ENCODE data around the gene EP300. TPM values are rescaled to one million over a fixed set of nuclear protein-coding genes. Genes with fewer than 3 reads are reported as not detected.

Gene EP300
- total RNA-seq, 1 experiment from 2014 or later, result 17.8 TPM

- TF ChIP-seq EZH2 (IDR thresholded peaks at IDR 0.05; ENCODE audit: low read length, unreplicated experiment) (no peak), CTCF (conservative IDR thresholded peaks at IDR 0.05; ENCODE audit: low read depth, low read length) (no peak), EZH2phosphoT487 (IDR thresholded peaks at IDR 0.05; ENCODE audit: borderline replicate concordance, low read length) (no peak)
- Histone ChIP-seq H3K36me3 (ENCODE audit: low read depth, low read length) (peaks cover 68% of the 10 kb centered on the region), H3K9me3 (ENCODE audit: low read length) (no peaks in the 10 kb centered on the region), H3K27me3 (ENCODE audit: low read length) (no peaks in the 10 kb centered on the region), H3K9me2 (replicated peaks; ENCODE audit: low read length) (no peaks in the 10 kb centered on the region), H3K9ac (ENCODE audit: low read length) (no peak overlapping the region), H3K79me2 (ENCODE audit: low read length) (no peaks in the 10 kb centered on the region), H3K4me1 (ENCODE audit: insufficient read depth, low read length) (no peaks in the 10 kb centered on the region), H3K4me3 (ENCODE audit: low read length) (no peak overlapping the region), H4K20me1 (ENCODE audit: low read length) (no peaks in the 10 kb centered on the region), H3F3A (ENCODE audit: low read length, unreplicated experiment) (no peaks in the 10 kb centered on the region), H2AFZ (ENCODE audit: low read length) (no peak overlapping the region), H3K4me2 (ENCODE audit: low read length) (no peak overlapping the region), H3K27ac (ENCODE audit: low read length) (no peak overlapping the region)
- ChIA-PET CTCF (no interaction called here), POLR2A (ENCODE audit: unreplicated experiment) (no interaction called here)
- ATAC-seq, result no peak
- intact Hi-C loops (cut with micrococcal nuclease), result no loop called here
- DNase-seq, result no peak
- BruUV-seq (replicated peaks), result no TSS peak
Observed at GRCh38 chr22:41157083-41157482, 64.7 kb downstream of the EP300 start.

- no peak overlapping the region for H3K4me3 ChIP-seq (ENCODE audit: low read length)
- ChIA-PET CTCF (no interaction called here), POLR2A (ENCODE audit: unreplicated experiment) (no interaction called here)
- DNase-seq (no peak), ATAC-seq (no peak)
- no peaks in the 10 kb centered on the region for H3F3A ChIP-seq (ENCODE audit: low read length, unreplicated experiment)
- H3K9me3 ChIP-seq (ENCODE audit: low read length), result no peaks in the 10 kb centered on the region
- no peak overlapping the region for H3K27ac ChIP-seq (ENCODE audit: low read length)
- BruUV-seq (replicated peaks), result no TSS peak
- H4K20me1 ChIP-seq (ENCODE audit: low read length), result no peaks in the 10 kb centered on the region
- TF ChIP-seq EZH2phosphoT487 (IDR thresholded peaks at IDR 0.05; ENCODE audit: borderline replicate concordance, low read length), result no peak
- TF ChIP-seq EZH2 (IDR thresholded peaks at IDR 0.05; ENCODE audit: low read length, unreplicated experiment), result no peak
- no peak for TF ChIP-seq CTCF (conservative IDR thresholded peaks at IDR 0.05; ENCODE audit: low read depth, low read length)
- no peaks in the 10 kb centered on the region for H3K79me2 ChIP-seq (ENCODE audit: low read length)
- intact Hi-C loops (cut with micrococcal nuclease), result no loop called here
- H2AFZ ChIP-seq (ENCODE audit: low read length), result no peak overlapping the region
- H3K9me2 ChIP-seq (replicated peaks; ENCODE audit: low read length), result no peaks in the 10 kb centered on the region
- H3K27me3 ChIP-seq (ENCODE audit: low read length), result no peaks in the 10 kb centered on the region
- H3K4me2 ChIP-seq (ENCODE audit: low read length), result no peak overlapping the region
- H3K9ac ChIP-seq (ENCODE audit: low read length), result no peak overlapping the region
- H3K36me3 ChIP-seq (ENCODE audit: low read depth, low read length), result peaks cover 32% of the 10 kb centered on the region
- no peaks in the 10 kb centered on the region for H3K4me1 ChIP-seq (ENCODE audit: insufficient read depth, low read length)
Observed at GRCh38 chr22:41169157-41169556, 76.8 kb downstream of the EP300 start.

- Histone ChIP-seq H3K4me3 (ENCODE audit: low read length) (no peak overlapping the region), H3K9me2 (replicated peaks; ENCODE audit: low read length) (no peaks in the 10 kb centered on the region), H4K20me1 (ENCODE audit: low read length) (no peaks in the 10 kb centered on the region), H3K9ac (ENCODE audit: low read length) (no peak overlapping the region), H3K4me2 (ENCODE audit: low read length) (no peak overlapping the region), H3K27ac (ENCODE audit: low read length) (no peak overlapping the region), H3K4me1 (ENCODE audit: insufficient read depth, low read length) (no peaks in the 10 kb centered on the region), H3K9me3 (ENCODE audit: low read length) (no peaks in the 10 kb centered on the region), H3K79me2 (ENCODE audit: low read length) (no peaks in the 10 kb centered on the region), H2AFZ (ENCODE audit: low read length) (no peak overlapping the region), H3K27me3 (ENCODE audit: low read length) (no peaks in the 10 kb centered on the region), H3F3A (ENCODE audit: low read length, unreplicated experiment) (no peaks in the 10 kb centered on the region), H3K36me3 (ENCODE audit: low read depth, low read length) (peaks cover 45% of the 10 kb centered on the region)
- TF ChIP-seq EZH2phosphoT487 (IDR thresholded peaks at IDR 0.05; ENCODE audit: borderline replicate concordance, low read length) (no peak), EZH2 (IDR thresholded peaks at IDR 0.05; ENCODE audit: low read length, unreplicated experiment) (no peak), CTCF (conservative IDR thresholded peaks at IDR 0.05; ENCODE audit: low read depth, low read length) (no peak)
- ATAC-seq (no peak), DNase-seq (no peak)
- ChIA-PET CTCF (no interaction called here), POLR2A (ENCODE audit: unreplicated experiment) (no interaction called here)
- no TSS peak for BruUV-seq (replicated peaks)
- intact Hi-C loops (cut with micrococcal nuclease), result no loop called here
Observed at GRCh38 chr22:41171996-41172395, 79.6 kb downstream of the EP300 start.
